Large intestine (tissue), 3 donors: ENCODE results near the gene KMT2C. TPM values are rescaled to one million over a fixed set of nuclear protein-coding genes. Genes with fewer than 3 reads are reported as not detected.
"Not testable (repeated sequence)": the region's sequence is repeated elsewhere in the genome, so short reads cannot be mapped to it uniquely, and the experiment has no call there.

ENCODE experiments used
- DNase-seq, 2 donors: peaks; one replicate each; pipeline versions ENCODE4 v3.0.0 to v3.0.0-alpha.2; 2013
- H3K27ac ChIP-seq: one replicate; pipeline ENCODE4 v1.5.1; 2013; ENCODE audit warnings: low read length
- H3K27me3 ChIP-seq: 2 replicates; pipeline ENCODE4 v1.6.1; 2013; ENCODE audit warnings: low read length; ENCODE audit not compliant: control insufficient read depth, insufficient read depth
- H3K36me3 ChIP-seq: 2 replicates; pipeline ENCODE4 v1.6.1; 2013; ENCODE audit warnings: low read length; ENCODE audit not compliant: control insufficient read depth, insufficient read depth
- H3K4me1 ChIP-seq: one replicate; pipeline ENCODE4 v1.6.1; 2013; ENCODE audit warnings: low read length; ENCODE audit not compliant: control insufficient read depth, insufficient read depth
- H3K4me3 ChIP-seq: one replicate; pipeline ENCODE4 v1.5.1; 2013; ENCODE audit warnings: low read length
- H3K9me3 ChIP-seq: one replicate; pipeline ENCODE4 v1.6.1; 2013; ENCODE audit warnings: mild to moderate bottlenecking, low read depth, low read length, moderate library complexity; ENCODE audit not compliant: control insufficient read depth
- WGBS: methylation state at CpG from one replicate; pipeline ENCODE4 v1.1.5; 2013; ENCODE audit warnings: low lambda C conversion rate; ENCODE audit not compliant: insufficient coverage; 5-methylcytosine and 5-hydroxymethylcytosine counted together
- polyA plus RNA-seq: library from polyadenylated mRNA; unstranded; fragments of 120-200 nt; gene quantifications from one replicate; pipeline ENCODE4 v1.2.1, GENCODE V29; 2013

KMT2C gene
- polyA plus RNA-seq, 1 donor: 34.1 TPM

GRCh38 chr7:152362128-152362926 lies 73.5 kb downstream of the KMT2C start:
- Histone ChIP-seq H3K36me3 (no peaks in the 10 kb centered on the region), H3K4me3 (no peak overlapping the region), H3K4me1 (no peaks in the 10 kb centered on the region), H3K9me3 (peaks cover 2% of the 10 kb centered on the region), H3K27me3 (no peaks in the 10 kb centered on the region), H3K27ac (no peak overlapping the region)
- DNase-seq: no peak
- 86% methylated on average over 3 of the region's 6 CpGs for WGBS

- Histone ChIP-seq H3K36me3 (peaks cover 10% of the 10 kb centered on the region), H3K27me3 (no peaks in the 10 kb centered on the region), H3K27ac (no peak overlapping the region), H3K4me3 (no peak overlapping the region), H3K4me1 (no peaks in the 10 kb centered on the region), H3K9me3 (no peaks in the 10 kb centered on the region)
- no peak for DNase-seq
- 63% methylated on average over 1 of the region's 2 CpGs for WGBS
These were observed 80.2 kb downstream of the KMT2C start for GRCh38 chr7:152355474-152356057.

GRCh38 chr7:152354061-152354460 lies 81.7 kb downstream of the KMT2C start:
- H3K9me3 ChIP-seq: no peaks in the 10 kb centered on the region

GRCh38 chr7:152353281-152353680 lies 82.5 kb downstream of the KMT2C start:
- H3K4me3 ChIP-seq, H3K27ac ChIP-seq, H3K9me3 ChIP-seq, H3K4me1 ChIP-seq, H3K27me3 ChIP-seq, DNase-seq: not testable (repeated sequence)
- peaks cover 16% of the 10 kb centered on the region for H3K36me3 ChIP-seq
- WGBS: 100% methylated on average over 1 of the region's 5 CpGs

More at GRCh38 chr7:152354061-152354460, 81.7 kb downstream of the KMT2C start:
- Histone ChIP-seq H3K4me3 (no peak overlapping the region), H3K36me3 (peaks cover 16% of the 10 kb centered on the region), H3K27ac (no peak overlapping the region), H3K4me1 (no peaks in the 10 kb centered on the region), H3K27me3 (no peaks in the 10 kb centered on the region)
- DNase-seq: no peak
- WGBS: no CpG with 5 or more reads among the region's 1 CpG

DNA sequence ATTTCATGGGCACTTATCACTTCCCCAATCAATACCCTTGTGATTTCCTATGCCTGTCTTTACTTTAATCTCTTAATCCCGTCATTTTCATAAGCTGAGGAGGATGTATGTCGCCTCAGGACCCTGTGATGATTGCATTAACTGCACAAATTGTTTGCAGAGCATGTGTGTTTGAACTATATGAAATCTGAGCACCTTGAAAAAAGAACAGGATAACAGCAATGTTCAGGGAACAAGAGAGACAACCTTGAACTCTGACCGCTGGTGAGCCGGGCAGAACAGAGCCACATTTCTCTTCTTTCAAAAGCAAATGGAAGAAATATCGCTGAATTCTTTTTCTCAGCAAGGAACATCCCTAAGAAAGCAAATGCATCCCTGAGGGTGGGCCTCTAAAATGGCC lies 84.1 kb downstream of the KMT2C start:
- WGBS: no CpG with 5 or more reads among the region's 5 CpGs
- H3K27me3 ChIP-seq, DNase-seq, H3K4me1 ChIP-seq, H3K9me3 ChIP-seq, H3K27ac ChIP-seq, H3K4me3 ChIP-seq: not testable (repeated sequence)
- peaks cover 19% of the 10 kb centered on the region for H3K36me3 ChIP-seq

DNA sequence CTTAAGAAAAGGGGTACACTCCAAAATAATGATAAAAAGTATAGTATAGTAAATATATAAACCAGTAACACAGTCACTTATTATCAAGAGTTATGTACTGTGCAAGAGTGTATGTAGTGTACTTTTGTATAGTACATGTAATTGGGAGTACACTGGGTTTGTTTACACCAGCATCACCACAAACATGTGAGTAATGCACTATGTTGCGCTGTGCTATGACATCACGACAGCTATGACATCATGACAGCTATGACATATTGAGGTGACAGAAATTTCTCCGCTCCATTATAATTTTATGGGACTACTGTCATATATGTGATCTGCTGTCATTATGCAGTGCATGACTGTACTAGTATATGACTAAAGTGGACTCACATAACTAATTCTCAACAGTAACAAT lies 84.6 kb downstream of the KMT2C start:
- Histone ChIP-seq H3K4me3 (no peak overlapping the region), H3K36me3 (peaks cover 19% of the 10 kb centered on the region), H3K27me3 (no peaks in the 10 kb centered on the region), H3K9me3 (no peaks in the 10 kb centered on the region), H3K27ac (no peak overlapping the region), H3K4me1 (no peaks in the 10 kb centered on the region)
- no CpG with 5 or more reads among the region's 3 CpGs for WGBS
- no peak for DNase-seq

DNA sequence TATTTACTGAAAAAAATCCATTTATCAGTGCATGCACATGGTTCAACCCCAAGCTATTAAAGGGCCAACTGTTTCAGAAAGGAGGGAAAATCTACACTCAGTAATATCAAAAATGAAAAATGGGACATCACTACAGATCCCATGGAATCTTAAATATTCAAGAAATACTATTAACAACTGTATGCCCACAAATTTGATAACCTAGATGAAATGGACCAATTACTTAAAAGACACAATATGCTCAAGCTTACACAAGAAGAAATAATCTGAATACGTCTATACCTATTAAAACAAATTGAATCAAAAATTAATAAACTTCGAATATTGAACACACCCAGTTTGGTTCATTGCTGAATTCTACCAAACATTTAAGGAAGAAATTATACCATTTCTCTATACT lies 87.9 kb downstream of the KMT2C start:
- Histone ChIP-seq H3K27me3 (no peaks in the 10 kb centered on the region), H3K9me3 (no peaks in the 10 kb centered on the region), H3K4me3 (no peak overlapping the region), H3K4me1 (no peaks in the 10 kb centered on the region), H3K36me3 (peaks cover 19% of the 10 kb centered on the region), H3K27ac (no peak overlapping the region)
- 94% methylated on average over 2 of the region's 2 CpGs for WGBS
- no peak for DNase-seq

GRCh38 chr7:152344253-152344652 lies 91.5 kb downstream of the KMT2C start:
- H3K4me3 ChIP-seq: no peak overlapping the region
- no peaks in the 10 kb centered on the region for H3K4me1 ChIP-seq
- no peak overlapping the region for H3K27ac ChIP-seq
- no peaks in the 10 kb centered on the region for H3K27me3 ChIP-seq
- H3K36me3 ChIP-seq: peaks cover 5% of the 10 kb centered on the region
- no peak for DNase-seq
- WGBS: 88% methylated on average over 1 of the region's 2 CpGs
- no peaks in the 10 kb centered on the region for H3K9me3 ChIP-seq

GRCh38 chr7:152342796-152343195 lies 93.0 kb downstream of the KMT2C start:
- no peak for DNase-seq
- no peak overlapping the region for H3K27ac ChIP-seq
- no peaks in the 10 kb centered on the region for H3K27me3 ChIP-seq
- H3K4me3 ChIP-seq: no peak overlapping the region
- WGBS: no CpG with 5 or more reads among the region's 2 CpGs
- no peaks in the 10 kb centered on the region for H3K4me1 ChIP-seq
- peaks cover 5% of the 10 kb centered on the region for H3K36me3 ChIP-seq
- no peaks in the 10 kb centered on the region for H3K9me3 ChIP-seq

DNA sequence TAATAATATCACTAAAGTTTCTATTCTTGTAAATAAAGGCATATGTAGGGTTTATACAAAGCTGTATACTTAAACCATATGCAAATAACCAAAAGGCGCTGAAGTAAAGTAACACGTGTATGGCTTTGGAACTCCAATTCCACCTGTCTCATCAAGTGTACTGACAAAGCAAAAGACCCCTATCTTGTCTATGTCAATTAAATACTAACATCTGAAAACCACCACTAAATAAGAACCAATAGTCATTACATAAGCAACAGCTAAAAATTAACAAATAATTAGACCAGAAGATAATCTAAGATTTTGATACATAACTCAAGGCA lies 93.9 kb downstream of the KMT2C start:
- no peaks in the 10 kb centered on the region for H3K4me1 ChIP-seq
- H3K36me3 ChIP-seq: peaks cover 3% of the 10 kb centered on the region
- H3K27me3 ChIP-seq: no peaks in the 10 kb centered on the region
- DNase-seq: no peak
- H3K27ac ChIP-seq: no peak overlapping the region
- H3K9me3 ChIP-seq: no peaks in the 10 kb centered on the region
- WGBS: no CpG with 5 or more reads among the region's 2 CpGs
- H3K4me3 ChIP-seq: no peak overlapping the region
